ENCODE data around the gene TFG. TPM values are rescaled to one million over a fixed set of nuclear protein-coding genes. Genes with fewer than 3 reads are reported as not detected.

The TFG gene
- total and polyA plus RNA-seq, 9 of the 15 experiments (the other 6 are each of a cell fraction or from before 2014, with no cell fraction given) = 31.8 to 143 (median 57.8) TPM

DNA sequence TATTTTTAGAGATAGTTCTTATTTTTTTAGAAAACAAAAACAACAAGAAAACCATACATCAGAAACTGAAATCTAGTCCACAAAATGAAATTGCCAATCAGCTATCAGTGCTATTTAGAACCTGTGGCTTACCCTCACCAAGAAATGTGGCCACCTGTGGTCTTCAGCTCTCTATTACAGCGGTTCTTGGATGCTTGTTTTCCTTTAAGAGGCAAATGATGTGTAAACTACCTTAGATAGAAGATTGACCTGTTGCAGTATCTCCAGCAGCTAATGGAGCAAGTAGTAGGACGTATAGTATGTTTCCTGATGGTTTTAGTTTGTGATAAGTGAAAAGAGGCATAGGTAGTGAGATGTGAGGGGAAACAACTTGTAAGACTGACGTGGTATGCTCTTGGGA lies 21.2 kb downstream of the TFG start:
- intact Hi-C loops (cut with micrococcal nuclease) (no loop called here), in situ Hi-C loops (cut with MboI) (no loop called here)
- H2AFZ ChIP-seq (ENCODE audit: low read depth, low read length) = no peak overlapping the region
- ChIA-PET CTCF (ENCODE audit: low intra/inter-chr PET ratio) (no interaction called here), POLR2A (interaction anchor here (1.0 to 1.4 kb wide), 2 partner anchors 8 to 12 kb away, joined by 4 to 5 read pairs; no protein-coding TSS in a partner anchor)
- DNase-seq (ENCODE audit: extremely low read depth in 1 of 4, low spot score in 3 of 4) (no peak), ATAC-seq (no peak), FAIRE-seq (no peak)
- no peaks in the 10 kb centered on the region; a peak in 1 of 5 replicates for H3K4me1 ChIP-seq (replicated peaks in 1 of 2; ENCODE audit: control insufficient read depth in 2 of 2, insufficient read depth in 2 of 2, low read length in 2 of 2)
- H3K9me3 ChIP-seq (replicated peaks; ENCODE audit: control insufficient read depth, insufficient read depth, low read depth, low read length) = no peaks in the 10 kb centered on the region
- H3K9me1 ChIP-seq (ENCODE audit: control insufficient read depth, insufficient read depth, low read length) = no peaks in the 10 kb centered on the region
- TF ChIP-seq, protein P1, sequence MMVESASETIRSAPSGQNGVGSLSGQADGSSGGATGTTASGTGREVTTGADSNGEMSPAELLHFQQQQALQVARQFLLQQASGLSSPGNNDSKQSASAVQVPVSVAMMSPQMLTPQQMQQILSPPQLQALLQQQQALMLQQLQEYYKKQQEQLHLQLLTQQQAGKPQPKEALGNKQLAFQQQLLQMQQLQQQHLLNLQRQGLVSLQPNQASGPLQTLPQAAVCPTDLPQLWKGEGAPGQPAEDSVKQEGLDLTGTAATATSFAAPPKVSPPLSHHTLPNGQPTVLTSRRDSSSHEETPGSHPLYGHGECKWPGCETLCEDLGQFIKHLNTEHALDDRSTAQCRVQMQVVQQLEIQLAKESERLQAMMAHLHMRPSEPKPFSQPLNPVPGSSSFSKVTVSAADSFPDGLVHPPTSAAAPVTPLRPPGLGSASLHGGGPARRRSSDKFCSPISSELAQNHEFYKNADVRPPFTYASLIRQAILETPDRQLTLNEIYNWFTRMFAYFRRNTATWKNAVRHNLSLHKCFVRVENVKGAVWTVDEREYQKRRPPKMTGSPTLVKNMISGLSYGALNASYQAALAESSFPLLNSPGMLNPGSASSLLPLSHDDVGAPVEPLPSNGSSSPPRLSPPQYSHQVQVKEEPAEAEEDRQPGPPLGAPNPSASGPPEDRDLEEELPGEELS (CRISPR knock-in tag; IDR thresholded peaks at IDR 0.05; ENCODE audit: borderline replicate concordance) = no peak
- TF ChIP-seq, protein P2, sequence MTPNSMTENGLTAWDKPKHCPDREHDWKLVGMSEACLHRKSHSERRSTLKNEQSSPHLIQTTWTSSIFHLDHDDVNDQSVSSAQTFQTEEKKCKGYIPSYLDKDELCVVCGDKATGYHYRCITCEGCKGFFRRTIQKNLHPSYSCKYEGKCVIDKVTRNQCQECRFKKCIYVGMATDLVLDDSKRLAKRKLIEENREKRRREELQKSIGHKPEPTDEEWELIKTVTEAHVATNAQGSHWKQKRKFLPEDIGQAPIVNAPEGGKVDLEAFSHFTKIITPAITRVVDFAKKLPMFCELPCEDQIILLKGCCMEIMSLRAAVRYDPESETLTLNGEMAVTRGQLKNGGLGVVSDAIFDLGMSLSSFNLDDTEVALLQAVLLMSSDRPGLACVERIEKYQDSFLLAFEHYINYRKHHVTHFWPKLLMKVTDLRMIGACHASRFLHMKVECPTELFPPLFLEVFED (CRISPR knock-in tag; conservative IDR thresholded peaks at IDR 0.05) = no peak
- TF ChIP-seq ZNF436 (CRISPR knock-in tag; IDR thresholded peaks at IDR 0.05) = no peak
- TF ChIP-seq FOXA1 (IDR thresholded peaks at IDR 0.05; ENCODE audit: borderline replicate concordance) = no peak
- TF ChIP-seq ZNF316 (IDR thresholded peaks at IDR 0.05) = no peak
- TF ChIP-seq PPARD (CRISPR knock-in tag; IDR thresholded peaks at IDR 0.05) = no peak
- H4K20me1 ChIP-seq (replicated peaks; ENCODE audit: control insufficient read depth, insufficient read depth, low read length) = no peaks in the 10 kb centered on the region
- H3K27ac ChIP-seq (ENCODE audit: extremely low read depth, low read depth, low read length) = no peak overlapping the region
- peaks cover 50% of the 10 kb centered on the region for H3K79me2 ChIP-seq (ENCODE audit: control insufficient read depth, insufficient read depth, low read length)
- H3K4me2 ChIP-seq (ENCODE audit: insufficient read depth, low read length) = no peak overlapping the region
- 77% methylated on average over 3 of the region's 3 CpGs for WGBS (ENCODE audit: insufficient coverage, low coverage, missing lambda C conversion rate)
- no TSS peak for BruUV-seq (replicated peaks)
- no peak overlapping the region for H3K4me3 ChIP-seq
- no peaks in the 10 kb centered on the region for H3K27me3 ChIP-seq (ENCODE audit: control insufficient read depth in 2 of 2, insufficient read depth in 2 of 2, low read length in 2 of 2)
- no peak overlapping the region for H3K9ac ChIP-seq (ENCODE audit: insufficient read depth in 1 of 2, low read depth in 2 of 2, low read length in 2 of 2)
- H3K36me3 ChIP-seq (ENCODE audit: control insufficient read depth, insufficient read depth, low read length) = peaks cover 85% of the 10 kb centered on the region
